Measurements from ENCODE around the gene SEMA6D.
A peak's percentile ranks its signal among the peaks of the same experiment; 100 is the strongest.

- no peak for TF ChIP-seq EZH2 (IDR thresholded peaks at IDR 0.05; ENCODE audit: borderline replicate concordance, low read depth, low read length, severe bottlenecking)
- TF ChIP-seq CTCF (IDR thresholded peaks at IDR 0.05; ENCODE audit: extremely low read depth in 1 of 2, insufficient read depth in 1 of 2, low read depth in 1 of 2, low read length in 2 of 2): no peak
- TF ChIP-seq JUN (IDR thresholded peaks at IDR 0.05; ENCODE audit: borderline replicate concordance, insufficient read depth, insufficient read length, low read depth): peak; percentile 84
- TF ChIP-seq POLR2AphosphoS5 (IDR thresholded peaks at IDR 0.05; ENCODE audit: insufficient read depth, low read depth, low read length): peak; percentile 64
- peak; percentile 98 for TF ChIP-seq FOS (IDR thresholded peaks at IDR 0.05; ENCODE audit: borderline replicate concordance, insufficient read depth, low read length)
- no peak for TF ChIP-seq POLR2A (IDR thresholded peaks at IDR 0.05; ENCODE audit: low read depth, low read length)
- TF ChIP-seq MAX (IDR thresholded peaks at IDR 0.05; ENCODE audit: insufficient read depth, insufficient read length): no peak
- TF ChIP-seq GATA2 (IDR thresholded peaks at IDR 0.05; ENCODE audit: insufficient read depth, insufficient read length, low read depth, low read length): no peak
Measured at GRCh38 chr15:47750030-47750739, 32.9 kb downstream of the SEMA6D start.

Data from endothelial cell of umbilical vein (primary cell).